A673 (cell line): ENCODE data around the gene SERF2.
A peak's percentile ranks its signal among the peaks of the same experiment; 100 is the strongest.
"Not testable (repeated sequence)": the region's sequence is repeated elsewhere in the genome, so short reads cannot be mapped to it uniquely, and the experiment has no call there.

Experiments
- EZH2 ChIP-seq: fragments of 200-600 bp; sonication (generic); IDR thresholded peaks from 2 replicates; pipeline ENCODE4 v1.6.1; 2017; ENCODE audit warnings: borderline replicate concordance, low read depth, mild to moderate bottlenecking, mixed read lengths, antibody characterized with exemption, low read length; ENCODE audit not compliant: poor library complexity, severe bottlenecking
- TF ChIP-seq, protein P1 (sequence below): fragments of 300-800, 200-600 bp; sonication (generic); conservative IDR thresholded peaks from 2 replicates; pipeline ENCODE4 v1.5.1; 2017; ENCODE audit warnings: low read depth, mild to moderate bottlenecking, antibody characterized with exemption, low read length, moderate library complexity, mixed read lengths

- TF ChIP-seq, protein P1, sequence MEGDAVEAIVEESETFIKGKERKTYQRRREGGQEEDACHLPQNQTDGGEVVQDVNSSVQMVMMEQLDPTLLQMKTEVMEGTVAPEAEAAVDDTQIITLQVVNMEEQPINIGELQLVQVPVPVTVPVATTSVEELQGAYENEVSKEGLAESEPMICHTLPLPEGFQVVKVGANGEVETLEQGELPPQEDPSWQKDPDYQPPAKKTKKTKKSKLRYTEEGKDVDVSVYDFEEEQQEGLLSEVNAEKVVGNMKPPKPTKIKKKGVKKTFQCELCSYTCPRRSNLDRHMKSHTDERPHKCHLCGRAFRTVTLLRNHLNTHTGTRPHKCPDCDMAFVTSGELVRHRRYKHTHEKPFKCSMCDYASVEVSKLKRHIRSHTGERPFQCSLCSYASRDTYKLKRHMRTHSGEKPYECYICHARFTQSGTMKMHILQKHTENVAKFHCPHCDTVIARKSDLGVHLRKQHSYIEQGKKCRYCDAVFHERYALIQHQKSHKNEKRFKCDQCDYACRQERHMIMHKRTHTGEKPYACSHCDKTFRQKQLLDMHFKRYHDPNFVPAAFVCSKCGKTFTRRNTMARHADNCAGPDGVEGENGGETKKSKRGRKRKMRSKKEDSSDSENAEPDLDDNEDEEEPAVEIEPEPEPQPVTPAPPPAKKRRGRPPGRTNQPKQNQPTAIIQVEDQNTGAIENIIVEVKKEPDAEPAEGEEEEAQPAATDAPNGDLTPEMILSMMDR, result peak; percentile 25; the same call in 1 of the 2 replicates
- not testable (repeated sequence) for TF ChIP-seq EZH2
Observed at GRCh38 chr15:43746245-43746902, 45.7 kb upstream of the SERF2 start, which contains the start of gene PDIA3.
